Activated T-cell treated with anti-CD3 and anti-CD28 coated beads, Interleukin-2, amount 50 U/mL, for 1 hour (primary cell): ENCODE data around the gene MCC.
"Not testable (repeated sequence)": the region's sequence is repeated elsewhere in the genome, so short reads cannot be mapped to it uniquely, and the experiment has no call there.

Experiments used
- DNase-seq: peaks from one replicate; pipeline ENCODE4 v3.0.0-alpha.2; 2020

The MCC gene

DNA sequence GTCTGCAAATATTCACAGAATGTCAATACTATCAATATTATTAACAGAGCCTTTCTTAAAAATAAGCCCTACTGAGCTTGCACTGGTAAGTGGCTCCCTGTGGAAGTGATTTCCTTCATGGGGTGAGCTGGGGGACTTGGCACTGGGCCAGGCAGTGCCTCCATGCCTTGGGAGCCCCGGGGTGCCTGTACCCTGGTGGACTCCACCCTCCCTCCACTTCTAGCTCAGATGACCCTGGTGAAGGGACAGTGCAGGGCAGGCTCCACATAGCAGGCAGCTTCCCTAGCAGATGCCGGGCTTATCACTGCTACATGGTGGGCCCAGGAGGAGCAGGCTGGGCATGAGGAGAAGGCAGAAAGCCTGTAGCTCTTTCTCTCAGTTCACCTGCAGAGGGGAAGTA is 392.4 kb downstream of the MCC start:
- no peak for DNase-seq

GRCh38 chr5:113093558-113093957 is 394.7 kb downstream of the MCC start:
- no peak for DNase-seq

DNA sequence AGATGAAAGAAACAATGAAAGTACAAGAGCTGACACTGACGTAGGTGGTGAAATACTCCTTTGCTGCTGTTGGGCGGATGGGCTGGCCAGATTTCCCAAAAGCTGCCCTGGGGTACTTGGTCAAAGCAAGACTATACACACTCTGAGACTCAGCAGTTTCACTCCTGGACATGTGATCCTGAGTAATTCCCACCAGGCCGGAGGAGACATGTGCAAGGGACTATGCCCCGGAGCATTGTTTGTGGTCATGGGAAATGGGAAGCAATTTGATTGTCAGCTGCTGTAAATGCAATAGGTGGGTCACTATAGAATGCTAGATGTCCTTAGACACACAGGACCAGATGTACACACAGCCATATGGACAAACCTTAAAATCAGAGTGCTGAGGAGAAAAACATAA is 395.6 kb downstream of the MCC start:
- DNase-seq, result no peak

- no peak for DNase-seq
These were observed 396.6 kb downstream of the MCC start for GRCh38 chr5:113091622-113092021.

DNA sequence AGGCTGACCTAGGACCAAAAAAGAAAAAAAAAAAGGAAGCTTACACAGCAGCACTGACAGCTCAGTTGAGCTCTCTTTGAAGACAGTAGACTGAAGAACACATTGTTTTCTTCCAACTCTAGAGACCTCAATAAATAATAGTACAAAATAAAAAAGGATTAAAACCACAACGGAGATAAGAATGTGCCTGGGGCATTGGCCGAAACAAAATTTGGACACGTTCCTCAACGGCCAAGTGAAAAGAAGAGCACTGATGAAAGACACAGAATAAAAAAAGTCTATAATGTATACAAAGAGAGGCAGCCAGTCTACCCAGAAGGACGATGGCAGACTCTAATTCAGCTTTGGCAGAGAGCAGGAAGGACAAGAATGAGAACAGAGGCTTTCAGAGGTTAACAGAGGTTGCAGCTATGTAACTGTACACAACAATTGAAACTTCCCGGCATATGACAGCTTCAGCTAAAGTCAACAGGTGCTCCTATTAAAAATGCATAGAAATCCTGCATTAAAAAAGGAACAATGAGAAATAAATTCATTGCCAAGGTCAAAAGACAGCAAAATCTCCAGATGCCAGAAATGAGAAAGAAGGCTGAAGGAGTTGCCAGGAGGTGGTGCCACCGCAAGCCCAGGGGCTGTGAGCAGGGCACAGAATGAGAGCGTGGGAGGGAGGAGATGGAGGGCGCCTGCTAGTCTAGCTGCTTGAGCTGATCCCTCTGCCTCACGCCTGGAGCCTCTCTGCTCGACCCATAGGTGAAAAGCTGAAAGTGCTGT is 397.7 kb downstream of the MCC start:
- DNase-seq, result peak; percentile 28

GRCh38 chr5:113089653-113090335 is 398.5 kb downstream of the MCC start:
- DNase-seq, result no peak

DNA sequence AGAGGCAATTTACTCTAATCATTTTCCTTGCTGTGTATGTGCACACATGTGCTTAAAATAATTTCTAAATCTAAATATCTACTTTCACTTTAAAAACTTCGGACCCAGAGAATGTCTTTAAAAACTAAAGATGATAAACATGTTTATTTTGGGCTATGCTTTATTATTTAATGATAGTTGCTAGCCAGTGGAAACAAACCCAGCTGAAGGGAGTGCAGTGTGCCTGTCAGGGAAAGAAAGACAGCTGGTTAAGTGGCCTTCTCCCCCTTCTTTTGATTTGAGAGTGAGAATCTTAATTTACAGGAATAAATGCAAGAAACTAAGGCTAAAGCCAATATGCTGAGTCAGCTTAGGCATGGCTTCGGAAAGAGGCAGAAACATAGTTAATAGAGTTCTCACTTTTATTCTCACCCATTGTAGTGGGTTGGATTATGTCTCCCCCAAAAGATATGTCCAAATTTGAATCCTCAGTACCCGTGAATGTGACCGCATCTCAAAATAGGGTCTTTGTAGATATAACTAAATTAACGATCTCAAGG is 400.2 kb downstream of the MCC start:
- DNase-seq, result no peak

DNA sequence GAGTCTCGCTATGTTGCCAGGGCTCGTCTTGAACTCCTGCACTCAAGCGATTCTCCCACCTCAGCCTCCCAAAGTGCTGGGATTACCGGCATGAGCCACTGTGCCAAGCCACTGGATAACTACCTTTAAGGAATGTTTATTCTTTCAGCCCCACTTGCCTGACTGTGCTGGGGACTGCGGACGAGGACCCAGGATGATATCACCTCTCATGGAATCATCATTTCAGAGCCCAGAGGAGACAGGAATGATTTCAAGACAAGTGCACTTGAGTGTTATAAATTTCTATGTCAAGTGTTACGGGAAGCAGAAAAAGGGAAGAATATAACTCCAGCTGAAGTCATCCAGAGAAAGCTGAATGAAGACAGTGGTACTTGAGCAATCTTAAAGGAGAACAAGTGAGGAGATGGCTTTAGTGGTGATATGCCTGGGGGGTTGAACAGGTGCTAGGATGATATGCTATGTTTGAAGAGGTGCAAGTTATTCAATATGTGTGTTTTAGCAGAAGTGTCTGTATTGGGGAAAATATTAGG is 402.3 kb downstream of the MCC start:
- no peak for DNase-seq

DNA sequence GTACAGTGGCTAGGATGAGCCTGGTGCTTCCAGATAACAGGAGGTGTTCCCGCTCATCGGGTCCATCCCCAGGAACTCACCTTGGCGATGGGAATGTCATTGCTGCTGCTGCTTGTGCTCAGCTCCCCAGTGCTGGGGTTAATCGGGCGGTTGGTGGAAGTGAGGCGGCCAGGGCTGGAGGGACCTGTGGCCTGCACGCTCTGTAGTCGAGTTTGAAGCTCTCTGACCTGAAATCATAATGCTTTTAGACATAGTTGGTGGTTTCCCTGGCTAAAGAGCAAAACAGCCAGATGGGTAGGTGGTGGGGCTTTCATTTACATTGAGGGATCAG is 403.2 kb downstream of the MCC start:
- DNase-seq, result no peak

GRCh38 chr5:113084402-113085083 is 403.7 kb downstream of the MCC start:
- DNase-seq, result no peak

DNA sequence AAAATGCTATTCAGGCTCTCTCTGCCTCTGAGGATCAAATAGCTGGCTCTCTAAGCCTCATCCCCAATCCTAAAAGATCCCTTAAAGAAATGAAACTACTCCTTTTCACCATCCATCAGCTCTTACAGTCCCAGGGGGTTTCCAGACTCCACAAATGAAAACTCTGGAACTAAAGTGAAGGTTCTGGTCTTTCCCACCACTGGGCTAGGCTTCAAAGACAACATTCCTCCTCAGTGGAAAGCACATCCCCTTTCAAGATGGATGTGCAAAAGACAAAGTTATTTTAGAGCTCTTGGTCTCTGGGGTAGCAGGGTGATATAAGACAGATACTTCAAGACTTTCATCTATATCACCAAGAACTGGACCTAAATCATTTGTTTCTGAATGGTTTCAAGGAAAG is 404.8 kb downstream of the MCC start:
- DNase-seq, result no peak

- DNase-seq, result no peak
These were observed 405.7 kb downstream of the MCC start for GRCh38 chr5:113082547-113082905.

- DNase-seq, result no peak
These were observed 406.2 kb downstream of the MCC start for GRCh38 chr5:113081881-113082546.

- DNase-seq, result no peak
These were observed 407.0 kb downstream of the MCC start for GRCh38 chr5:113081091-113081839.

DNA sequence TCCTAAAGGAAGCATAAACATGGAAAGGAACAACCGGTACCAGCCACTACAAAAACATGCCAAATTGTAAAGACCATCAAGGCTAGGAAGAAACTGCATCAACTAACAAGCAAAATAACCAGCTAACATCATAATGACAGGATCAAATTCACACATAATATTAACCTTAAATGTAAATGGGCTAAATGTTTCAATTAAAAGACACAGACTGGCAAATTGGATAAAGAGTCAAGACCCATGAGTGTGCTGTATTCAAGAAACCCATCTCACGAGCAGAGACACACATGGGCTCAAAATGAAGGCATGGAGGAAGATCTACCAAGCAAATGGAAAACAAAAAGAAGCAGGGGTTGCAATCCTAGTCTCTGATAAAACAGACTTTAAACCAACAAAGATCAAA is 411.6 kb downstream of the MCC start:
- DNase-seq, result not testable (repeated sequence)

DNA sequence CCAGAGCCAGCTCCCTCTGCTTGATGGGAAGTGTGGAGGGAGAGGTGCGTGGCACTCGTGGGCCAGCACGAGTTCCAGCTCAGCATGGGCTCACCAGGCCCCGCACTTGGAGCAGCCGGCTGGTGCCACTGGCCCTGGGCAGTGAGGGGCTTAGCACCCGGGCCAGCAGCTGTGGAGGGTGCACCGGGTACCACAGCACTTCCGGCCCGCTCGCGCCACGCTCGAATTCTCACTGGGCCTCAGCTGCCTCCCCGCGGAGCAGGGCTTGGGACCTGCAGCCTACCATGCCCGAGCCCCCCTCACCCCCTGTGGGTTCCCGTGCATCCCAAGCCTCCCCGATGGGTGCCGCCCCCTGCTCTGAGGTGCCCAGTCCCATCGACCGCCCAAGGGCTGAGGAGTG is 413.2 kb downstream of the MCC start:
- DNase-seq, result no peak

DNA sequence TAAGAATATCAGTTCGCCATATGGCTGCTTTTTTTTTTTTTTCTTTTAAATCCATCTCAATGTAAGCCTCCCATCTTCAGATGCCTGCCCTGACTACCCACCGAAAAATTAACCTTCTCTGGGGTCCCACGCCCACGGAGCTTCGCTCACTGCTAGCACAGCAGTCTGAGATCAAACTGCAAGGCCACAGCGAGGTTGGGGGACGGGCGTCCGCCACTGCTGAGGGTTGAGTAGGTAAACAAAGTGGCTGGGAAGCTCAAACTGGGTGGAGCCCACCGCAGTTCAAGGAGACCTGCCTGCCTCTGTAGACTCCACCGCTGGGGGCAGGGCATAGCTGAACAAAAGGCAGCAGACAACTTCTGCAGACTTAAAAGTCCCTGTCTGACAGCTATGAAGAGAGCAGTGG is 414.6 kb downstream of the MCC start:
- DNase-seq, result peak; percentile 58

- DNase-seq, result no peak
These were observed 416.9 kb downstream of the MCC start for GRCh38 chr5:113071401-113071800.

DNA sequence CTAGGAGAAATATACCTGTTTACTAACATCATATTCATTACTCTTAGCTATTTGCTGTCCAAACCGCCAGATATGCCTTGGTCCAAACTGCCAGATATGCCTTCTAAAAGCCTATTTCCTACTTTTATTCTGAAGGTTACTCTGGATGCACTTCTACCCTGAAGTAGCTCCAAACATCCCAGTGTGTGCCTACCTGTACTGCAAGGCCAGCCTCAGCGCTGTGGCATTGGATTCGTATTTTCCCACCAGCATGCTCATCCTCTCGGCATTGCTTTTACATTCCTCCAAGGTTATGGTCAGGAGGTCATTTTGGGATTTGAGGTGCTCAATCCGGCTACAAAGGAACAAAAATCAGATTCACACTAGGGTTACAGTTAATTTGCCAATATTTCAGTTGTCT is 417.4 kb downstream of the MCC start:
- no peak for DNase-seq

- DNase-seq, result no peak
These were observed 419.7 kb downstream of the MCC start for GRCh38 chr5:113068559-113068958.

DNA sequence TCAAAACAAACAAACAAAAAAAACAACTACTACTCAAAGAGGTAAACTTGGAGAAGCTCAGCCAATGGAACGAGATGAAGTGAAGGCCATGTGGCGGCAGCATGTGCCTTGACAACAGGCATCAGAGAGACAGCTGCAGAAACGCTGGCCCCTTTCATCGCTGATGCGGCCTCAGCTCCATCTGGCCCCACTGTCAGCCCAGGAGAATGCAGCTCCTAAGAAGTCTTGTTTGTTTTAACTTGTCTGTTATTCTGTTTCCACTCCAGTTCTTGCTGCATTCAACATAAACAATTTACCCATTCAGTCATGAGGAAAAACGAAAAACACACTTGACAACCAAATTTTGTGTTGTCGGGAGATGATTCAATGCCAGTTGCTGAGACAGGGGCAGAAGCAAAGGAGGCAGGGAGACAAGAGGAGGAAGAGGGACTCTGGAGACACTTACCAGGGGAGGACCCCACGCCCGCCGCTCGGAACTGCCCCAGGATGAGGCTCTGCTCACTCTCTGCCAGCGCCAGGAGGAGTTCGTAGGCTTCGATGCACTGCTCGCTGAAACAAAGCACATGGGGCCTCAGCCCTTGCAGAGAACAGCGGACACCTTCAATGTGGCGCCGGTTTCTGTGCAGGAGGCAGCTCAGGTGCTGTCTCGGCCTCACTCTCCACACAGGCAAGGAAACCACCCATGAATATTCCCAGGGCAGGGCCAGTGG is 420.5 kb downstream of the MCC start:
- no peak for DNase-seq

GRCh38 chr5:113065626-113066025 is 422.6 kb downstream of the MCC start:
- no peak for DNase-seq
